ENCODE data around the gene DPH5. TPM values are rescaled to one million over a fixed set of nuclear protein-coding genes. Genes with fewer than 3 reads are reported as not detected.

Gene DPH5
- total and polyA plus RNA-seq, 2 donors (not counting 3 experiments of a cell fraction or from before 2014, with no cell fraction given), result 37.2 to 43.6 TPM

GRCh38 chr1:101028466-101028865 is 2.9 kb upstream of the DPH5 start:
- no peak overlapping the region for H3K4me3 ChIP-seq (replicated peaks in 1 of 3; ENCODE audit: insufficient read depth in 1 of 3, low read depth in 1 of 3, low read length in 3 of 3)
- TF ChIP-seq POLR2AphosphoS5 (IDR thresholded peaks at IDR 0.05; ENCODE audit: insufficient read depth, low read depth, low read length) (no peak), MYC (IDR thresholded peaks at IDR 0.05; ENCODE audit: low read depth, low read length) (no peak), POLR2A (IDR thresholded peaks at IDR 0.05; ENCODE audit: low read depth, low read length) (no peak), JUN (IDR thresholded peaks at IDR 0.05; ENCODE audit: borderline replicate concordance, insufficient read depth, insufficient read length, low read depth) (no peak)
- H3K36me3 ChIP-seq (ENCODE audit: control insufficient read depth in 2 of 2, extremely low read depth in 1 of 2, insufficient read depth in 2 of 2, low read length in 2 of 2), result no peaks in the 10 kb centered on the region
- no peak overlapping the region for H3K27ac ChIP-seq (ENCODE audit: insufficient read depth, low read depth, low read length)
- H3K79me2 ChIP-seq (ENCODE audit: control insufficient read depth, insufficient read depth, low read length), result peaks cover 38% of the 10 kb centered on the region
- no peaks in the 10 kb centered on the region for H4K20me1 ChIP-seq (replicated peaks; ENCODE audit: control insufficient read depth, extremely low read depth, insufficient read depth, low read length)
- FAIRE-seq, result no peak
- no peaks in the 10 kb centered on the region for H3K27me3 ChIP-seq (ENCODE audit: control insufficient read depth in 2 of 2, insufficient read depth in 2 of 2, low read length in 2 of 2)
- H2AFZ ChIP-seq (ENCODE audit: low read depth, low read length), result no peak overlapping the region
- H3K4me2 ChIP-seq (ENCODE audit: insufficient read depth, low read length), result peak overlapping the region; percentile 16
- no TSS peak for BruUV-seq (replicated peaks)
- no peaks in the 10 kb centered on the region for H3K9me1 ChIP-seq (replicated peaks; ENCODE audit: control insufficient read depth, extremely low read depth, insufficient read depth, low read length)
- peaks cover 22% of the 10 kb centered on the region for H3K4me1 ChIP-seq (ENCODE audit: control insufficient read depth, extremely low read depth, insufficient read depth, low read length)
- no peaks in the 10 kb centered on the region for H3K9me3 ChIP-seq (replicated peaks; ENCODE audit: control insufficient read depth, insufficient read depth, low read length)
- dilution Hi-C loops (cut with MboI; ENCODE audit: extremely low pct_ligation_motif_present, low sequenced_read_pairs) (no loop called here), intact Hi-C loops (cut with micrococcal nuclease) (loop anchor here (5.0 kb wide), 2 partner anchors 106 to 329 kb away; no protein-coding TSS in a partner anchor)
- no peak overlapping the region for H3K9ac ChIP-seq (replicated peaks; ENCODE audit: extremely low read depth, insufficient read depth, low read length)
- ChIA-PET CTCF (no interaction called here), POLR2A (no interaction called here)
- DNase-seq (ENCODE audit: low read depth, low spot score), result peak; percentile 59

GRCh38 chr1:101027194-101027772 is 1.7 kb upstream of the DPH5 start:
- DNase-seq (ENCODE audit: low read depth, low spot score) (no peak), FAIRE-seq (no peak)
- no peaks in the 10 kb centered on the region for H3K9me3 ChIP-seq (replicated peaks; ENCODE audit: control insufficient read depth, insufficient read depth, low read length)
- H3K36me3 ChIP-seq (ENCODE audit: control insufficient read depth in 2 of 2, extremely low read depth in 1 of 2, insufficient read depth in 2 of 2, low read length in 2 of 2), result peaks cover 0 to 2% of the 10 kb centered on the region in 2 experiments
- peak overlapping the region; percentile 89 for H3K4me2 ChIP-seq (ENCODE audit: insufficient read depth, low read length)
- H3K4me3 ChIP-seq (replicated peaks in 1 of 3; ENCODE audit: insufficient read depth in 1 of 3, low read depth in 1 of 3, low read length in 3 of 3), result no peak overlapping the region
- H2AFZ ChIP-seq (ENCODE audit: low read depth, low read length), result no peak overlapping the region
- dilution Hi-C loops (cut with MboI; ENCODE audit: extremely low pct_ligation_motif_present, low sequenced_read_pairs) (no loop called here), intact Hi-C loops (cut with micrococcal nuclease) (loop anchor here (2.0 to 5.0 kb wide), 3 partner anchors 86 to 330 kb away; no protein-coding TSS in a partner anchor)
- H4K20me1 ChIP-seq (replicated peaks; ENCODE audit: control insufficient read depth, extremely low read depth, insufficient read depth, low read length), result no peaks in the 10 kb centered on the region
- ChIA-PET CTCF (interaction anchor here (1.0 to 2.1 kb wide), 5 partner anchors 37 to 282 kb away, joined by 3 to 5 read pairs (median 3); no protein-coding TSS in a partner anchor), POLR2A (no interaction called here)
- no peak overlapping the region for H3K9ac ChIP-seq (replicated peaks; ENCODE audit: extremely low read depth, insufficient read depth, low read length)
- H3K4me1 ChIP-seq (ENCODE audit: control insufficient read depth, extremely low read depth, insufficient read depth, low read length), result peaks cover 22% of the 10 kb centered on the region
- TF ChIP-seq JUN (IDR thresholded peaks at IDR 0.05; ENCODE audit: borderline replicate concordance, insufficient read depth, insufficient read length, low read depth) (no peak), MYC (IDR thresholded peaks at IDR 0.05; ENCODE audit: low read depth, low read length) (no peak), EZH2 (IDR thresholded peaks at IDR 0.05; ENCODE audit: borderline replicate concordance, low read depth, low read length, severe bottlenecking) (no peak), POLR2A (IDR thresholded peaks at IDR 0.05; ENCODE audit: low read depth, low read length) (no peak), CTCF (IDR thresholded peaks at IDR 0.05; ENCODE audit: extremely low read depth in 1 of 2, insufficient read depth in 1 of 2, low read depth in 1 of 2, low read length in 2 of 2) (no peak), GATA2 (IDR thresholded peaks at IDR 0.05; ENCODE audit: insufficient read depth, insufficient read length, low read depth, low read length) (no peak), POLR2AphosphoS5 (IDR thresholded peaks at IDR 0.05; ENCODE audit: insufficient read depth, low read depth, low read length) (no peak), FOS (IDR thresholded peaks at IDR 0.05; ENCODE audit: borderline replicate concordance, insufficient read depth, low read length) (no peak)
- TF ChIP-seq, protein P1, sequence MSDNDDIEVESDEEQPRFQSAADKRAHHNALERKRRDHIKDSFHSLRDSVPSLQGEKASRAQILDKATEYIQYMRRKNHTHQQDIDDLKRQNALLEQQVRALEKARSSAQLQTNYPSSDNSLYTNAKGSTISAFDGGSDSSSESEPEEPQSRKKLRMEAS (IDR thresholded peaks at IDR 0.05; ENCODE audit: insufficient read depth, insufficient read length), result no peak
- no TSS peak for BruUV-seq (replicated peaks)
- H3K27ac ChIP-seq (ENCODE audit: insufficient read depth, low read depth, low read length), result no peak overlapping the region
- H3K9me1 ChIP-seq (replicated peaks; ENCODE audit: control insufficient read depth, extremely low read depth, insufficient read depth, low read length), result no peaks in the 10 kb centered on the region
- no peaks in the 10 kb centered on the region for H3K27me3 ChIP-seq (ENCODE audit: control insufficient read depth in 2 of 2, insufficient read depth in 2 of 2, low read length in 2 of 2)
- H3K79me2 ChIP-seq (ENCODE audit: control insufficient read depth, insufficient read depth, low read length), result peaks cover 32% of the 10 kb centered on the region

All from endothelial cell of umbilical vein (primary cell).